VCaP (cell line): Measurements from ENCODE around the gene BAD.
A peak's percentile ranks its signal among the peaks of the same experiment; 100 is the strongest.

Source experiments
- H3K27ac ChIP-seq: fragments of 450-650 bp; 2 replicates; pipeline ENCODE4 v1.5.1; 2017
- CTCF ChIP-seq: fragments of 450-650 bp; conservative IDR thresholded peaks from 2 replicates; pipeline ENCODE4 v1.5.1; 2017; ENCODE audit warnings: mild to moderate bottlenecking, moderate library complexity

BAD gene

GRCh38 chr11:64253043-64253442 is 31.4 kb downstream of the BAD start:
- H3K27ac ChIP-seq: peak overlapping the region; percentile 89
- no peak for TF ChIP-seq CTCF

- H3K27ac ChIP-seq: peak overlapping the region; percentile 89
- no peak for TF ChIP-seq CTCF
Measured at GRCh38 chr11:64252003-64252872, 32.2 kb downstream of the BAD start.

- peak overlapping the region; percentile 89 for H3K27ac ChIP-seq
- TF ChIP-seq CTCF: no peak
Measured at GRCh38 chr11:64251753-64252002, 32.8 kb downstream of the BAD start.

GRCh38 chr11:64251016-64251752 is 33.3 kb downstream of the BAD start, which contains the start of gene PLCB3:
TSS of gene PLCB3 (plus strand) at chr11:64251530. CDS start at chr11:64251650, 120 bp downstream.
- TF ChIP-seq CTCF: peak; percentile 100
- H3K27ac ChIP-seq: peak within 1 kb of the TSS; percentile 89

GRCh38 chr11:64250415-64251015 is 34.0 kb downstream of the BAD start:
- peak overlapping the region; percentile 89 for H3K27ac ChIP-seq
- no peak for TF ChIP-seq CTCF

GRCh38 chr11:64249563-64250414 is 34.7 kb downstream of the BAD start:
- H3K27ac ChIP-seq: peak overlapping the region; percentile 89; the same call in 1 of the 2 replicates
- no peak for TF ChIP-seq CTCF
